ENCODE results near the gene SLX9.
A peak's percentile ranks its signal among the peaks of the same experiment; 100 is the strongest.

SLX9 gene

DNA sequence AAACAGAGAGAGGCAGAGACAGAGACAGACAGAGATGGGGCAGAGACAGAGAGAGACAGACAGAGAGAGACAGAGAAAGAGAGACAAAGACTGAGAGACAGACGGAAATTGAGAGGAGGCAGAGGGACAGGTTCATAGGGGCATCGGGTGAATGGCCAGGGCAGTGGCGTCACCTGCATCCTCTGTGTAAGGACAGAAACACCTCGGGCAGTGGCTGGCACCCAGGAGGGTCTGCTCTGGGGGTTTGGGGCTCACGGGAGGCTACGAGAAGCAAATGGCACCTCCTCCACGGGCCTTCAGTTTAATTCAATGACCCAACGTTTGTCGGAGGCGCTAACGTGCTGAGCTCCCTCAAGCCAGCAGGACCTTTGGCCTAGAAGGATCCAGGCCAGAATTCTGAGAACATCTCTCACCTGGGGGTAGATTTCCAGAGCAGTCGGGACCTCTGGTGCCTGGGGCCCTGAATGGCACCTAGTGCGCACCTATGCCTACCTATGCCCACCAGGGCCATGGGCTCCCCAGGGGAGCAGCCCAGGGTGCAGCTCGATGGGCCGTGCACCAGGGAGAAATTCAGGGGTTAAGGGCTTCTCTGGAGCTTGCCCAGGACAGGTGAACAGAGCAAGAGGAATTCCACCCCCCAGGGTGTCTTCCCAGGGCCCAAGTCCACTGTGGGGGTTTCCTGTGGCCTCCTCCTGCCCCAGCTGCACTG lies 45.7 kb upstream of the SLX9 start:
- DNase-seq (ENCODE audit: low read depth, low spot score), result no peak
- peaks cover 16% of the 10 kb centered on the region for H3K27me3 ChIP-seq (ENCODE audit: insufficient read depth, insufficient read length)
- H3K9ac ChIP-seq (ENCODE audit: insufficient read length, low read depth), result no peak overlapping the region
- peaks cover 30% of the 10 kb centered on the region for H3K4me1 ChIP-seq (ENCODE audit: insufficient read depth, insufficient read length)
- H3K4me3 ChIP-seq (ENCODE audit: insufficient read length, low read depth), result no peak overlapping the region
- no peaks in the 10 kb centered on the region for H3K36me3 ChIP-seq (ENCODE audit: insufficient read depth, insufficient read length, low read length)
- H3K9me3 ChIP-seq (ENCODE audit: insufficient read depth, low read length), result no peaks in the 10 kb centered on the region
- no peak for TF ChIP-seq SUZ12 (IDR thresholded peaks at IDR 0.05; ENCODE audit: extremely low read depth, insufficient read depth, insufficient read length)
- TF ChIP-seq YY1 (IDR thresholded peaks at IDR 0.05; ENCODE audit: insufficient read depth, insufficient read length), result no peak
- no peak for TF ChIP-seq ZNF274 (IDR thresholded peaks at IDR 0.05; ENCODE audit: low read depth, low read length)

DNA sequence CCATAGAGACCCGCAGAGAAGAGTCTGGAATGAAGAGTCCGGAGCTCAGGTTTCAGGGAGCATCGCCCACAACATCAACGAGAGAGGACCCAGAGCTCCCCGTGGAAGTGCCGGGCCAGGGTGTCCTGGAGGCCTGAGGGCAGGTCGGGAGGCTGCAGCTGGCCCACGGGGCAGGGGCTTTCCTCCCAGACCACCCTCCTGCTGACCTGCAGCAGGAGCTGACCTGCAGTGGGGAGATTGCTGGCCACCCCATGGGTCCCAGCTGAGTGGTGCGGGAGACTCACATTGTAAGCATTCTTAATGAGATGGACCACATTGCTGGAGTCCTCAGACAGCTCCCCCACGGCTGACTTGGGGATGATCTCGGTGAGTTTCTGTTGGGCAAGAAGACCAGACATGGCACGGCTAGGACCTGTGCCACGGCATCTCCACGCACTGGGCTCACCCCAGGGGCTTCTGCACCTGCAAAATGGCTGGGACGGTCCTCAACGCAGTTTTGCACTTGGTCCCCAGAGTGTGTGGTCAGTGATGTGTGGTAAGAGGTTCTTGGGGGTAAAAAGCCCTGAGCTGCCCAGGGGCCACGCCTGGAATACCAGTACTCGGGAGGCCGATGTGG lies 45.0 kb upstream of the SLX9 start:
- Histone ChIP-seq H3K36me3 (ENCODE audit: insufficient read depth, insufficient read length, low read length) (no peaks in the 10 kb centered on the region), H3K9me3 (ENCODE audit: insufficient read depth, low read length) (no peaks in the 10 kb centered on the region), H3K4me1 (ENCODE audit: insufficient read depth, insufficient read length) (peaks cover 35% of the 10 kb centered on the region), H3K4me3 (ENCODE audit: insufficient read length, low read depth) (no peak overlapping the region), H3K9ac (ENCODE audit: insufficient read length, low read depth) (no peak overlapping the region), H3K27me3 (ENCODE audit: insufficient read depth, insufficient read length) (peaks cover 16% of the 10 kb centered on the region)
- TF ChIP-seq SUZ12 (IDR thresholded peaks at IDR 0.05; ENCODE audit: extremely low read depth, insufficient read depth, insufficient read length) (no peak), YY1 (IDR thresholded peaks at IDR 0.05; ENCODE audit: insufficient read depth, insufficient read length) (no peak), ZNF274 (IDR thresholded peaks at IDR 0.05; ENCODE audit: low read depth, low read length) (no peak)
- DNase-seq (ENCODE audit: low read depth, low spot score), result no peak

DNA sequence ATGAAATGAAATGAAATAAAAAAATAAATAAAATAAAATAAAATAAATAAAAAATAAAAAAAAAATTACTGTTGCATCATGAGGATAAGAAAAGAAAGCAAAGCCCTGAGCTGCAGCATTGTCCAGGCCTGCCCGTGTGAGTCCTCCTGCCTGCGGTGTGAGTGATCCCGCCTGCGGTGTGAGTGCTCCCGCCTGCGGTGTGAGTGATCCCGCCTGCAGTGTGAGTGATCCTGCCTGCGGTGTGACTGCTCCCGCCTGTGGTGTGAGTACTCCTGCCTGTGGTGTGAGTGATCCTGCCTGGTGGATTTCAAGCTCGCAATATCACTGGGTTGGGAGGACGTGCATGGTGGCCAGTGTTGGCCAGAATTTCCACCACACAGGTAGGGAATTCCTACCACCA lies 44.0 kb upstream of the SLX9 start:
- Histone ChIP-seq H3K4me3 (ENCODE audit: insufficient read length, low read depth) (no peak overlapping the region), H3K36me3 (ENCODE audit: insufficient read depth, insufficient read length, low read length) (no peaks in the 10 kb centered on the region), H3K27me3 (ENCODE audit: insufficient read depth, insufficient read length) (peaks cover 16% of the 10 kb centered on the region), H3K9me3 (ENCODE audit: insufficient read depth, low read length) (no peaks in the 10 kb centered on the region), H3K9ac (ENCODE audit: insufficient read length, low read depth) (no peak overlapping the region), H3K4me1 (ENCODE audit: insufficient read depth, insufficient read length) (peaks cover 38% of the 10 kb centered on the region)
- TF ChIP-seq ZNF274 (IDR thresholded peaks at IDR 0.05; ENCODE audit: low read depth, low read length) (no peak), YY1 (IDR thresholded peaks at IDR 0.05; ENCODE audit: insufficient read depth, insufficient read length) (no peak), SUZ12 (IDR thresholded peaks at IDR 0.05; ENCODE audit: extremely low read depth, insufficient read depth, insufficient read length) (no peak)
- DNase-seq (ENCODE audit: low read depth, low spot score), result no peak

- Histone ChIP-seq H3K27me3 (ENCODE audit: insufficient read depth, insufficient read length) (peaks cover 16% of the 10 kb centered on the region), H3K36me3 (ENCODE audit: insufficient read depth, insufficient read length, low read length) (no peaks in the 10 kb centered on the region), H3K4me1 (ENCODE audit: insufficient read depth, insufficient read length) (peaks cover 39% of the 10 kb centered on the region), H3K9ac (ENCODE audit: insufficient read length, low read depth) (no peak overlapping the region), H3K4me3 (ENCODE audit: insufficient read length, low read depth) (no peak overlapping the region), H3K9me3 (ENCODE audit: insufficient read depth, low read length) (no peaks in the 10 kb centered on the region)
- DNase-seq (ENCODE audit: low read depth, low spot score), result no peak
- no peak for TF ChIP-seq ZNF274 (IDR thresholded peaks at IDR 0.05; ENCODE audit: low read depth, low read length)
Observed at GRCh38 chr21:44896561-44897286, 43.1 kb upstream of the SLX9 start.

- H3K4me1 ChIP-seq (ENCODE audit: insufficient read depth, insufficient read length), result peaks cover 39% of the 10 kb centered on the region
- H3K4me3 ChIP-seq (ENCODE audit: insufficient read length, low read depth), result no peak overlapping the region
- H3K9me3 ChIP-seq (ENCODE audit: insufficient read depth, low read length), result no peaks in the 10 kb centered on the region
- no peak overlapping the region for H3K9ac ChIP-seq (ENCODE audit: insufficient read length, low read depth)
- peaks cover 12% of the 10 kb centered on the region for H3K27me3 ChIP-seq (ENCODE audit: insufficient read depth, insufficient read length)
- TF ChIP-seq SUZ12 (IDR thresholded peaks at IDR 0.05; ENCODE audit: extremely low read depth, insufficient read depth, insufficient read length) (no peak), ZNF274 (IDR thresholded peaks at IDR 0.05; ENCODE audit: low read depth, low read length) (no peak), YY1 (IDR thresholded peaks at IDR 0.05; ENCODE audit: insufficient read depth, insufficient read length) (no peak)
- no peaks in the 10 kb centered on the region for H3K36me3 ChIP-seq (ENCODE audit: insufficient read depth, insufficient read length, low read length)
- DNase-seq (ENCODE audit: low read depth, low spot score), result peak; percentile 61
Observed at GRCh38 chr21:44897326-44898010, 42.4 kb upstream of the SLX9 start.

- Histone ChIP-seq H3K9ac (ENCODE audit: insufficient read length, low read depth) (no peak overlapping the region), H3K4me3 (ENCODE audit: insufficient read length, low read depth) (no peak overlapping the region), H3K27me3 (ENCODE audit: insufficient read depth, insufficient read length) (peaks cover 10% of the 10 kb centered on the region), H3K36me3 (ENCODE audit: insufficient read depth, insufficient read length, low read length) (no peaks in the 10 kb centered on the region), H3K9me3 (ENCODE audit: insufficient read depth, low read length) (no peaks in the 10 kb centered on the region), H3K4me1 (ENCODE audit: insufficient read depth, insufficient read length) (peaks cover 38% of the 10 kb centered on the region)
- DNase-seq (ENCODE audit: low read depth, low spot score), result no peak
- TF ChIP-seq ZNF274 (IDR thresholded peaks at IDR 0.05; ENCODE audit: low read depth, low read length) (no peak), YY1 (IDR thresholded peaks at IDR 0.05; ENCODE audit: insufficient read depth, insufficient read length) (no peak), SUZ12 (IDR thresholded peaks at IDR 0.05; ENCODE audit: extremely low read depth, insufficient read depth, insufficient read length) (no peak)
Observed at GRCh38 chr21:44898011-44898488, 41.8 kb upstream of the SLX9 start.

Data from NT2/D1 (cell line).